A549 (cell line): ENCODE measurements around the gene MAP3K20. TPM values are rescaled to one million over a fixed set of nuclear protein-coding genes. Genes with fewer than 3 reads are reported as not detected.

Source experiments
- ATAC-seq, 2 experiments: fragments of 200-7000 bp in 1 of 2; fragments of >200 bp in 1 of 2; cut with Nextera tagmentation in 1 of 2; cut with Tn5 transposase in 1 of 2; 3 replicates each; pipeline versions ENCODE4 v1.8.0 to v1.9.1; 2018 to 2020; ENCODE audit warnings: mild to moderate bottlenecking in 1 of 2, moderate library complexity in 1 of 2
- CTCF ChIA-PET: fragments of 300-600 bp; sonication (Branson Sonifier 250); formaldehyde crosslinking; extraction: SDS; loops from one replicate; lab custom pipeline; 2021; ENCODE audit warnings: antibody characterized with exemption, inconsistent platforms; lab: Yijun Ruan, JAX
- POLR2A ChIA-PET: fragments of 350-600 bp; formaldehyde crosslinking; extraction: SDS; loops from one replicate; lab custom pipeline; 2021; ENCODE audit warnings: antibody characterized with exemption, inconsistent platforms; lab: Yijun Ruan, JAX
- DNase-seq, 2 experiments: peaks; one replicate each; pipeline versions ENCODE4 v3.0.0 to v3.0.0-alpha.2; 2011 to 2016; ENCODE audit warnings: low read depth in 1 of 2, low spot score in 1 of 2
- FAIRE-seq: peaks from 2 replicates; lab custom pipeline; 2011; peaks lifted over from hg19 to GRCh38; lab: Jason Lieb, UNC
- H3K27ac ChIP-seq, 2 experiments: fragments of >200 bp; sonication (Bioruptor Twin); formaldehyde crosslinking; 3 replicates each; pipeline ENCODE4 v1.5.1; 2016 to 2017
- H3K4me1 ChIP-seq: fragments of >200 bp; sonication (Bioruptor Twin); formaldehyde crosslinking; 3 replicates; pipeline ENCODE4 v1.6.1; 2016
- H3K4me2 ChIP-seq: fragments of >200 bp; sonication (Bioruptor Twin); formaldehyde crosslinking; 3 replicates; pipeline ENCODE4 v1.6.1; 2016
- H3K4me3 ChIP-seq: fragments of >200 bp; sonication (Bioruptor Twin); formaldehyde crosslinking; 3 replicates; pipeline ENCODE4 v1.5.1; 2016
- H3K9me3 ChIP-seq: fragments of >200 bp; sonication (Bioruptor Twin); formaldehyde crosslinking; 3 replicates; pipeline ENCODE4 v1.6.1; 2016
- BHLHE40 ChIP-seq: IDR thresholded peaks from 2 replicates; pipeline ENCODE4 v1.6.1; 2012; ENCODE audit warnings: low read depth, low read length, inconsistent platforms
- CEBPB ChIP-seq, 2 experiments: fragments of >200 bp in 1 of 2; sonication (Bioruptor Twin) in 1 of 2; formaldehyde crosslinking in 1 of 2; IDR thresholded peaks; 2 replicates each; pipeline ENCODE4 v1.6.1; 2012 to 2016
- E2F6 ChIP-seq: IDR thresholded peaks from 2 replicates; pipeline ENCODE4 v1.6.1; 2012; ENCODE audit warnings: low read depth, borderline replicate concordance
- EHF ChIP-seq: fragments of 250-450 bp; sonication (Bioruptor Pico); IDR thresholded peaks from 2 replicates; pipeline ENCODE4 v1.5.0; 2020; ENCODE audit warnings: mild to moderate bottlenecking
- FOSB ChIP-seq: fragments of 250-450 bp; sonication (Bioruptor Pico); IDR thresholded peaks from 2 replicates; pipeline ENCODE4 v1.5.0; 2020; ENCODE audit warnings: mild to moderate bottlenecking, moderate library complexity
- GATA3 ChIP-seq: IDR thresholded peaks from 2 replicates; pipeline ENCODE4 v1.6.1; 2012; ENCODE audit warnings: borderline replicate concordance
- HDAC2 ChIP-seq: fragments of 200-600 bp; sonication (generic); IDR thresholded peaks from 2 replicates; pipeline ENCODE4 v1.6.1; 2016
- KDM5A ChIP-seq: fragments of 200-600 bp; sonication (generic); IDR thresholded peaks from 2 replicates; pipeline ENCODE4 v1.6.1; 2016; ENCODE audit warnings: antibody characterized with exemption, mild to moderate bottlenecking
- MAZ ChIP-seq: fragments of 150-350 bp; IDR thresholded peaks from 2 replicates; pipeline ENCODE4 v1.6.1; 2014; ENCODE audit warnings: antibody characterized with exemption, low read depth, low read length, borderline replicate concordance
- MYC ChIP-seq: IDR thresholded peaks from 2 replicates; pipeline ENCODE4 v1.6.1; 2012; ENCODE audit warnings: mild to moderate bottlenecking, inconsistent platforms, low read length, improper control_type of control experiment, borderline replicate concordance
- NPAS2 ChIP-seq: fragments of 250-450 bp; sonication (Bioruptor Pico); IDR thresholded peaks from 2 replicates; pipeline ENCODE4 v1.8.0; 2022; ENCODE audit warnings: mild to moderate bottlenecking, moderate library complexity, borderline replicate concordance
- POLR2A ChIP-seq: IDR thresholded peaks from 2 replicates; pipeline ENCODE4 v1.6.1; 2012; ENCODE audit warnings: mild to moderate bottlenecking, low read length
- POLR2AphosphoS2 ChIP-seq: conservative IDR thresholded peaks from 2 replicates; pipeline ENCODE4 v1.6.1; 2012; ENCODE audit warnings: low read length, improper control_type of control experiment, inconsistent platforms
- RARB ChIP-seq: fragments of 250-450 bp; sonication (Bioruptor Pico); IDR thresholded peaks from 2 replicates; pipeline ENCODE4 v1.8.0; 2021; ENCODE audit warnings: mild to moderate bottlenecking, moderate library complexity
- RCOR1 ChIP-seq: fragments of 150-350 bp; IDR thresholded peaks from 2 replicates; pipeline ENCODE4 v1.6.1; 2014; ENCODE audit warnings: antibody characterized with exemption, low read length, low read depth
- RNF2 ChIP-seq: fragments of 200-600 bp; sonication (generic); IDR thresholded peaks from 2 replicates; pipeline ENCODE4 v1.6.1; 2016; ENCODE audit warnings: low read depth, mild to moderate bottlenecking, antibody characterized with exemption, moderate library complexity, borderline replicate concordance
- SMC3 ChIP-seq: fragments of >200 bp; sonication (Bioruptor Twin); formaldehyde crosslinking; IDR thresholded peaks from 3 replicates; pipeline ENCODE4 v1.6.1; 2018; ENCODE audit warnings: inconsistent platforms
- SREBF2 ChIP-seq: fragments of 450-650 bp; IDR thresholded peaks from 2 replicates; pipeline ENCODE4 v1.6.1; 2014; ENCODE audit warnings: mild to moderate bottlenecking, moderate library complexity
- TP53 ChIP-seq: fragments of 250-450 bp; sonication (Bioruptor Pico); IDR thresholded peaks from 2 replicates; pipeline ENCODE4 v1.5.0; 2021; ENCODE audit warnings: mild to moderate bottlenecking, moderate library complexity
- ZNF302 ChIP-seq: fragments of 250-450 bp; sonication (Bioruptor Pico); IDR thresholded peaks from 2 replicates; pipeline ENCODE4 v1.9.0; 2021; ENCODE audit warnings: inconsistent platforms, mild to moderate bottlenecking, moderate library complexity
- WGBS: methylation state at CpG from one replicate; pipeline ENCODE4 v1.1.6; 2017; ENCODE audit errors: missing lambda C conversion rate; 5-methylcytosine and 5-hydroxymethylcytosine counted together
- polyA plus RNA-seq, 4 experiments: library from polyadenylated mRNA; depleted of rRNA in 3 of 4; stranded (reverse); fragments of >200 nt; fragmentation: RNase III in 1 of 4; extraction: RNeasy Plus Mini Kit Qiagen cat#74134 plus additional on column Dnase treatment in 1 of 4; gene quantifications; 2 replicates in 3 of 4; 3 replicates in 1 of 4; pipeline ENCODE4 v1.2.3, GENCODE V29; 2011 to 2017
- TF ChIP-seq, protein P1 (sequence below): fragments of 200-600 bp; sonication (generic); IDR thresholded peaks from 2 replicates; pipeline ENCODE4 v1.6.1; 2016; ENCODE audit warnings: antibody characterized with exemption, mild to moderate bottlenecking, moderate library complexity
- TF ChIP-seq, protein P2 (sequence below): fragments of 250-450 bp; sonication (Bioruptor Pico); IDR thresholded peaks from 2 replicates; pipeline ENCODE4 v1.5.0; 2021; ENCODE audit warnings: mild to moderate bottlenecking, moderate library complexity, borderline replicate concordance

The MAP3K20 gene
- polyA plus RNA-seq, 2 of the 4 experiments (the other 2 are of a cell fraction): 34.7 to 80.7 TPM

GRCh38 chr2:173064151-173064805 is 11.4 kb upstream of the MAP3K20 start:
- ChIA-PET POLR2A (no interaction called here), CTCF (interaction anchor here (1.8 kb wide), 1 partner anchor 36 kb away, joined by 5 read pairs; no protein-coding TSS in a partner anchor)
- H3K4me3 ChIP-seq: no peak overlapping the region
- no peak for TF ChIP-seq E2F6
- TF ChIP-seq BHLHE40: no peak
- no peak for TF ChIP-seq EHF (CRISPR knock-in tag)
- TF ChIP-seq, protein P1, sequence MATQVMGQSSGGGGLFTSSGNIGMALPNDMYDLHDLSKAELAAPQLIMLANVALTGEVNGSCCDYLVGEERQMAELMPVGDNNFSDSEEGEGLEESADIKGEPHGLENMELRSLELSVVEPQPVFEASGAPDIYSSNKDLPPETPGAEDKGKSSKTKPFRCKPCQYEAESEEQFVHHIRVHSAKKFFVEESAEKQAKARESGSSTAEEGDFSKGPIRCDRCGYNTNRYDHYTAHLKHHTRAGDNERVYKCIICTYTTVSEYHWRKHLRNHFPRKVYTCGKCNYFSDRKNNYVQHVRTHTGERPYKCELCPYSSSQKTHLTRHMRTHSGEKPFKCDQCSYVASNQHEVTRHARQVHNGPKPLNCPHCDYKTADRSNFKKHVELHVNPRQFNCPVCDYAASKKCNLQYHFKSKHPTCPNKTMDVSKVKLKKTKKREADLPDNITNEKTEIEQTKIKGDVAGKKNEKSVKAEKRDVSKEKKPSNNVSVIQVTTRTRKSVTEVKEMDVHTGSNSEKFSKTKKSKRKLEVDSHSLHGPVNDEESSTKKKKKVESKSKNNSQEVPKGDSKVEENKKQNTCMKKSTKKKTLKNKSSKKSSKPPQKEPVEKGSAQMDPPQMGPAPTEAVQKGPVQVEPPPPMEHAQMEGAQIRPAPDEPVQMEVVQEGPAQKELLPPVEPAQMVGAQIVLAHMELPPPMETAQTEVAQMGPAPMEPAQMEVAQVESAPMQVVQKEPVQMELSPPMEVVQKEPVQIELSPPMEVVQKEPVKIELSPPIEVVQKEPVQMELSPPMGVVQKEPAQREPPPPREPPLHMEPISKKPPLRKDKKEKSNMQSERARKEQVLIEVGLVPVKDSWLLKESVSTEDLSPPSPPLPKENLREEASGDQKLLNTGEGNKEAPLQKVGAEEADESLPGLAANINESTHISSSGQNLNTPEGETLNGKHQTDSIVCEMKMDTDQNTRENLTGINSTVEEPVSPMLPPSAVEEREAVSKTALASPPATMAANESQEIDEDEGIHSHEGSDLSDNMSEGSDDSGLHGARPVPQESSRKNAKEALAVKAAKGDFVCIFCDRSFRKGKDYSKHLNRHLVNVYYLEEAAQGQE: no peak
- no peak for TF ChIP-seq POLR2AphosphoS2
- TF ChIP-seq CEBPB (IDR thresholded peaks at IDR 0.05): no peak
- no peak for TF ChIP-seq MYC
- TF ChIP-seq GATA3: no peak
- TF ChIP-seq KDM5A: no peak
- no peak for TF ChIP-seq RARB (CRISPR knock-in tag)
- no peak for TF ChIP-seq MAZ
- TF ChIP-seq FOSB (CRISPR knock-in tag): no peak
- no peak for TF ChIP-seq POLR2A
- DNase-seq (no peak), FAIRE-seq (no peak), ATAC-seq (no peak)
- H3K9me3 ChIP-seq: no peaks in the 10 kb centered on the region
- no peak overlapping the region for H3K27ac ChIP-seq
- WGBS: 66% methylated on average over 4 of the region's 4 CpGs
- peaks cover 20% of the 10 kb centered on the region for H3K4me1 ChIP-seq
- H3K4me2 ChIP-seq: no peak overlapping the region

DNA sequence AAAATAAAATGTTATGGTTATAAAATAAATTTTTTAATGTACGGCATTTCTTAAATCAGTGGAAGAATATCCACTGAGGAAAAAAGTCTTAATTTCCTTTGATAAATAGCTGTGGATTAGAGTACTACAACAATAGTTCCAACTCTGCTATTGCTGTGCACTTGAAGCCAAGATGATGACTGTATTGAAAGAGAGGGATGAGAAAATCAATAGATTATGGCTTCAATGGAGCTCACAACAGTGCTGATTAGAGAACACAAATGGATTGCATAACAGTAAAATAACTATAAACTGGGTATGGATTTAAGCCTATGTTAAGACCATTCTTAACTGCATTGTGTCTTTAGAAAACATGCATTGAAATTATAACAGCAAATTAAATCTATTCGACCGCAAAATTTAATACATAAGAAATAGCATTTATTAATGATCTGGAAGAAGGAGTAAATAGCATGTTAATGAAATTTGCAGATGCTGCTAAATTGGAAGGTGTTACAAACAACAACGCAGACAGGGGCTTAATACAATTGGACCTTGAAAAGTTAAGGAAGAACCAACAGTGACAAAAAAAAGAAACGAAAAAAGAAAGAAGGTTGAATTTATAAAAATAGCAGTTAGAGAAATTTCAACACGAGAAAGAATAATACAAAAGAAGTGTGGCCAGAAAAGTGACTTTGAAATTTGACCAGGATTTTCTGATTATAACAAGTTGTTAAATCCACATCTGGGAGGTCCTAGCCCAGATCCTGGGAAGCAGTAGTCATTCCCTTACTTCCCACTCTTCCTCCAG is 8.6 kb upstream of the MAP3K20 start:
- no peak overlapping the region for H3K4me2 ChIP-seq
- no peaks in the 10 kb centered on the region for H3K9me3 ChIP-seq
- no peaks in the 10 kb centered on the region for H3K4me1 ChIP-seq
- ChIA-PET CTCF (interaction anchor here (1.1 to 2.3 kb wide), 2 partner anchors 144 to 150 kb away, joined by 3 to 6 read pairs; no protein-coding TSS in a partner anchor), POLR2A (no interaction called here)
- no peak overlapping the region for H3K27ac ChIP-seq
- no peak for TF ChIP-seq SREBF2
- no peak for TF ChIP-seq RARB (CRISPR knock-in tag)
- TF ChIP-seq ZNF302: no peak
- TF ChIP-seq FOSB (CRISPR knock-in tag): no peak
- TF ChIP-seq HDAC2: no peak
- TF ChIP-seq RCOR1: no peak
- no peak for TF ChIP-seq SMC3
- TF ChIP-seq, protein P2, sequence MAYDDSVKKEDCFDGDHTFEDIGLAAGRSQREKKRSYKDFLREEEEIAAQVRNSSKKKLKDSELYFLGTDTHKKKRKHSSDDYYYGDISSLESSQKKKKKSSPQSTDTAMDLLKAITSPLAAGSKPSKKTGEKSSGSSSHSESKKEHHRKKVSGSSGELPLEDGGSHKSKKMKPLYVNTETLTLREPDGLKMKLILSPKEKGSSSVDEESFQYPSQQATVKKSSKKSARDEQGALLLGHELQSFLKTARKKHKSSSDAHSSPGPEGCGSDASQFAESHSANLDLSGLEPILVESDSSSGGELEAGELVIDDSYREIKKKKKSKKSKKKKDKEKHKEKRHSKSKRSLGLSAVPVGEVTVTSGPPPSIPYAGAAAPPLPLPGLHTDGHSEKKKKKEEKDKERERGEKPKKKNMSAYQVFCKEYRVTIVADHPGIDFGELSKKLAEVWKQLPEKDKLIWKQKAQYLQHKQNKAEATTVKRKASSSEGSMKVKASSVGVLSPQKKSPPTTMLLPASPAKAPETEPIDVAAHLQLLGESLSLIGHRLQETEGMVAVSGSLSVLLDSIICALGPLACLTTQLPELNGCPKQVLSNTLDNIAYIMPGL: no peak
- TF ChIP-seq NPAS2 (CRISPR knock-in tag): no peak
- no peak for TF ChIP-seq RNF2
- TF ChIP-seq TP53: no peak
- WGBS: 85% methylated on average over 6 of the region's 6 CpGs
- FAIRE-seq (no peak), ATAC-seq (no peak), DNase-seq (no peak)
- H3K4me3 ChIP-seq: no peak overlapping the region
